K562 (cell line): ENCODE measurements around the gene BTBD1. TPM values are rescaled to one million over a fixed set of nuclear protein-coding genes. Genes with fewer than 3 reads are reported as not detected.

Experiments
- ATAC-seq: fragments of 200-7000 bp; cut with Tn5 transposase; 3 replicates; pipeline ENCODE4 v1.9.1; 2020; ENCODE audit warnings: moderate library complexity
- BruUV-seq: library from RNA; stranded (reverse); fragments of 400-500 nt; replicated peaks from 2 replicates; lab custom pipeline; 2021; lab: Mats Ljungman, UMichigan
- CTCF ChIA-PET: fragments of 300-600 bp; formaldehyde crosslinking; extraction: SDS; loops from one replicate; lab custom pipeline; 2021; ENCODE audit warnings: low intra/inter-chr PET ratio; lab: Yijun Ruan, JAX
- POLR2A ChIA-PET: fragments of 300-600, 350-650 bp; sonication (Branson Sonifier 250); formaldehyde crosslinking; extraction: SDS; loops from one replicate; lab custom pipeline; 2021; ENCODE audit warnings: antibody characterized with exemption, inconsistent platforms; lab: Yijun Ruan, JAX
- DNase-seq, 4 experiments: peaks; one replicate each; pipeline versions ENCODE4 v3.0.0 to v3.0.0-alpha.2; 2011 to 2018; ENCODE audit warnings: low spot score in 3 of 4, mixed read lengths in 3 of 4; ENCODE audit errors: extremely low read depth in 1 of 4
- FAIRE-seq: peaks from 2 replicates; lab custom pipeline; 2011; peaks lifted over from hg19 to GRCh38; lab: Jason Lieb, UNC
- H2AFZ ChIP-seq: 2 replicates; pipeline ENCODE4 v1.6.0; 2011; ENCODE audit warnings: low read depth, low read length, control low read depth, inconsistent platforms
- H3K27ac ChIP-seq: fragments of 200-600 bp; 3 replicates; pipeline ENCODE4 v1.8.0; 2011; ENCODE audit warnings: low read depth, mild to moderate bottlenecking, control low read depth, inconsistent platforms, low read length, moderate library complexity, mixed read lengths; ENCODE audit errors: extremely low read depth
- H3K27me3 ChIP-seq, 2 experiments: fragments of 300-600 bp in 1 of 2; 2 replicates in 1 of 2; 3 replicates in 1 of 2; pipeline versions ENCODE4 v1.6.0 to v1.8.0; 2011; ENCODE audit warnings: inconsistent platforms in 2 of 2, low read length in 2 of 2, mild to moderate bottlenecking in 1 of 2, mixed read lengths in 1 of 2, moderate library complexity in 1 of 2; ENCODE audit not compliant: control insufficient read depth in 2 of 2, insufficient read depth in 2 of 2
- H3K36me3 ChIP-seq: fragments of 300-600 bp; 3 replicates; pipeline ENCODE4 v1.8.0; 2011; ENCODE audit warnings: mild to moderate bottlenecking, low read length, inconsistent platforms; ENCODE audit not compliant: control insufficient read depth, insufficient read depth
- H3K4me1 ChIP-seq, 2 experiments: fragments of 200-600 bp in 1 of 2; replicated peaks in 1 of 2; 2 replicates in 1 of 2; 3 replicates in 1 of 2; pipeline versions ENCODE4 v1.5.1 to v1.8.0; 2011; ENCODE audit warnings: inconsistent platforms in 2 of 2, low read length in 2 of 2, mild to moderate bottlenecking in 1 of 2, mixed read lengths in 1 of 2, moderate library complexity in 1 of 2; ENCODE audit not compliant: control insufficient read depth in 2 of 2, insufficient read depth in 2 of 2
- H3K4me2 ChIP-seq: 2 replicates; pipeline ENCODE4 v1.6.1; 2011; ENCODE audit warnings: low read length, control low read depth, inconsistent platforms, mixed read lengths; ENCODE audit not compliant: insufficient read depth
- H3K4me3 ChIP-seq: fragments of 200-600 bp; sonication (generic), shearing (Covaris generic); 2 replicates; pipeline ENCODE4 v1.5.1; 2016; ENCODE audit warnings: control low read depth, inconsistent platforms
- H3K79me2 ChIP-seq: fragments of 200-600 bp; 3 replicates; pipeline ENCODE4 v1.8.0; 2011; ENCODE audit warnings: low read length, inconsistent platforms; ENCODE audit not compliant: control insufficient read depth, insufficient read depth
- H3K9ac ChIP-seq, 2 experiments: 2 replicates each; pipeline versions ENCODE4 v1.6.0 to v1.6.1; 2011; ENCODE audit warnings: low read depth in 2 of 2, low read length in 2 of 2, control low read depth in 1 of 2, inconsistent platforms in 1 of 2, mild to moderate bottlenecking in 1 of 2, mixed read lengths in 1 of 2; ENCODE audit not compliant: insufficient read depth in 1 of 2
- H3K9me1 ChIP-seq: one replicate; pipeline ENCODE4 v1.6.0; 2011; ENCODE audit warnings: inconsistent platforms, mild to moderate bottlenecking, low read length, moderate library complexity; ENCODE audit not compliant: control insufficient read depth, insufficient read depth
- H3K9me3 ChIP-seq: replicated peaks from 2 replicates; pipeline ENCODE4 v1.5.1; 2011; ENCODE audit warnings: low read depth, low read length, inconsistent platforms; ENCODE audit not compliant: control insufficient read depth, insufficient read depth
- H4K20me1 ChIP-seq: replicated peaks from 2 replicates; pipeline ENCODE4 v1.6.1; 2011; ENCODE audit warnings: low read length, inconsistent platforms, mixed read lengths; ENCODE audit not compliant: control insufficient read depth, insufficient read depth
- CBX1 ChIP-seq: sonication (generic); IDR thresholded peaks from 2 replicates; pipeline ENCODE4 v1.6.1; 2016; ENCODE audit warnings: antibody characterized with exemption, low read depth, mild to moderate bottlenecking
- CSDE1 ChIP-seq, 2 experiments: fragments of 450-650 bp; IDR thresholded peaks; 2 replicates each; pipeline ENCODE4 v1.6.1; 2016; ENCODE audit warnings: mild to moderate bottlenecking in 1 of 2
- KDM5B ChIP-seq: fragments of 200-600 bp; sonication (generic); IDR thresholded peaks from 2 replicates; pipeline ENCODE4 v1.6.1; 2012; ENCODE audit warnings: low read depth, mild to moderate bottlenecking, moderate library complexity, low read length, control low read depth, inconsistent platforms; ENCODE audit not compliant: insufficient replicate concordance
- NR2C2 ChIP-seq, 2 experiments: fragments of 200-800 bp in 1 of 2; sonication (Bioruptor generic) in 1 of 2; sonication (generic) in 1 of 2; formaldehyde crosslinking in 1 of 2; IDR thresholded peaks; 2 replicates each; pipeline versions ENCODE4 v1.6.1 to v1.8.0; 2016 to 2022; ENCODE audit warnings: mild to moderate bottlenecking in 1 of 2, missing compliant biosample characterization in 1 of 2, missing genetic modification characterization in 1 of 2, missing genetic modification reagents in 1 of 2
- POLR2H ChIP-seq: IDR thresholded peaks from 2 replicates; pipeline ENCODE4 v1.6.1; 2016; ENCODE audit warnings: missing genetic modification characterization, low read depth, mild to moderate bottlenecking, control low read depth, missing compliant biosample characterization, moderate library complexity
- RBM34 ChIP-seq: fragments of 200-400 bp; formaldehyde crosslinking; IDR thresholded peaks from 2 replicates; pipeline ENCODE4 v1.6.1; 2018; ENCODE audit warnings: low read length, borderline replicate concordance; ENCODE audit not compliant: insufficient read depth
- TAF1 ChIP-seq: IDR thresholded peaks from 2 replicates; pipeline ENCODE4 v1.6.1; 2011; ENCODE audit warnings: mild to moderate bottlenecking, low read length, moderate library complexity; ENCODE audit not compliant: insufficient read depth, control insufficient read depth, severe bottlenecking; ENCODE audit errors: extremely low read depth
- TAF7 ChIP-seq: fragments of 450-650 bp; IDR thresholded peaks from 2 replicates; pipeline ENCODE4 v1.6.1; 2016; ENCODE audit warnings: missing genetic modification characterization, missing compliant biosample characterization
- VEZF1 ChIP-seq: fragments of 200-800 bp; sonication (Bioruptor generic); IDR thresholded peaks from 2 replicates; pipeline ENCODE4 v1.6.1; 2017; ENCODE audit warnings: missing genetic modification characterization, missing compliant biosample characterization
- ZBTB1 ChIP-seq: sonication (generic); formaldehyde crosslinking; IDR thresholded peaks from 2 replicates; pipeline ENCODE4 v1.8.1; 2023; ENCODE audit warnings: missing genetic modification reagents, low read depth, mild to moderate bottlenecking, borderline replicate concordance
- WGBS: fragments of 100-300 bp; shearing (Covaris generic); methylation state at CpG from one replicate; pipeline ENCODE4 v1.1.6; 2016; ENCODE audit warnings: low coverage, mixed read lengths; ENCODE audit not compliant: insufficient coverage; ENCODE audit errors: missing lambda C conversion rate; 5-methylcytosine and 5-hydroxymethylcytosine counted together
- in situ Hi-C: fragments of 300-500 bp; cut with MboI; formaldehyde crosslinking; loops from 4 replicates; pipeline ENCODE4 v1.15.0; 2018; ENCODE audit warnings: inconsistent platforms, mixed read lengths
- intact Hi-C: fragments of 100-400 bp; cut with micrococcal nuclease; formaldehyde crosslinking; loops from 2 replicates; pipeline ENCODE4 v1.14.2; 2022
- polyA plus RNA-seq, 8 experiments: library from polyadenylated mRNA; depleted of rRNA in 4 of 8; stranded (reverse) in 5 of 8; unstranded in 3 of 8; fragments of >200 nt; fragmentation: Nextera tagmentation in 2 of 8; fragmentation: Illumina TruSeq in 1 of 8; extraction: Ambion mirVana in 2 of 8; extraction: Trizol in 1 of 8; gene quantifications; 2 replicates each; pipeline versions ENCODE4 v1.2.1 to v1.2.3, GENCODE V29; 2011 to 2014; ENCODE audit warnings: inconsistent platforms in 1 of 8, missing spikeins in 1 of 8
- total RNA-seq, 7 experiments: library from RNA; depleted of rRNA in 6 of 7; stranded (reverse); fragments of >200 nt in 6 of 7; fragmentation: Illumina TruSeq in 2 of 7; extraction: Trizol in 2 of 7; gene quantifications; 2 replicates each; pipeline versions ENCODE4 v1.2.1 to v1.2.3, GENCODE V29; 2011 to 2021; ENCODE audit warnings: low replicate concordance in 1 of 7
- TF ChIP-seq, protein P1 (sequence below): fragments of 450-650 bp; IDR thresholded peaks from 2 replicates; pipeline ENCODE4 v1.6.1; 2016; ENCODE audit warnings: borderline replicate concordance
- TF ChIP-seq, protein P2 (sequence below), 2 experiments: fragments of 450-650 bp; conservative IDR thresholded peaks; 2 replicates each; pipeline ENCODE4 v1.6.1; 2017; ENCODE audit warnings: mild to moderate bottlenecking in 2 of 2, moderate library complexity in 2 of 2

Gene BTBD1
- total and polyA plus RNA-seq, 9 of the 15 experiments (the other 6 are each of a cell fraction or from before 2014, with no cell fraction given) = 19.4 to 106 (median 90.4) TPM

- peak overlapping the region; percentile 99 for H3K4me2 ChIP-seq
- H3K79me2 ChIP-seq = peaks cover 14% of the 10 kb centered on the region
- no peaks in the 10 kb centered on the region for H4K20me1 ChIP-seq
- TSS peak; percentile 79 for BruUV-seq
- H3K27ac ChIP-seq = peak overlapping the region; percentile 75
- peak overlapping the region; percentile 77 for H3K4me3 ChIP-seq
- peaks cover 26% of the 10 kb centered on the region; the same call in 2 of the 3 replicates for H3K36me3 ChIP-seq
- CTCF ChIA-PET = no interaction called here
- H3K9me1 ChIP-seq = no peaks in the 10 kb centered on the region
- DNase-seq = peak in 1 of 4 experiments; percentile 42
- H2AFZ ChIP-seq = peak overlapping the region; percentile 100
- no peaks in the 10 kb centered on the region for H3K27me3 ChIP-seq
- FAIRE-seq = no peak
- H3K4me1 ChIP-seq = peaks cover 0 to 5% of the 10 kb centered on the region in 2 experiments; a peak in 3 of 5 replicates
- in situ Hi-C loops (loop anchor here (10.0 kb wide), 1 partner anchor 132 kb away; no protein-coding TSS in a partner anchor), intact Hi-C loops (loop anchor here (1.0 kb wide), 1 partner anchor 137 kb away; no protein-coding TSS in a partner anchor)
- 2% methylated on average over 11 of the region's 12 CpGs for WGBS
- peak; percentile 73 for ATAC-seq
- H3K9ac ChIP-seq = peak overlapping the region; percentile 90 to 95
- peaks cover 5% of the 10 kb centered on the region for H3K9me3 ChIP-seq
- POLR2A ChIA-PET = interaction anchor here (0.6 to 2.1 kb wide), 6 partner anchors 9 to 446 kb away, joined by 3 to 5 read pairs (median 4); partner anchors contain the start of gene RPS17
- TF ChIP-seq TAF7 (no peak), KDM5B (peak; percentile 38), VEZF1 (0 out of 2 replicates have a peak, but pooled peaks have one; percentile 8), CSDE1 (IDR thresholded peaks at IDR 0.05) (no peak), RBM34 (no peak), TAF1 (peak; percentile 16), CBX1 (no peak; the same call in 1 of the 2 replicates), ZBTB1 (peak; percentile 73; the same call in 1 of the 2 replicates), NR2C2 (CRISPR knock-in tag; IDR thresholded peaks at IDR 0.05) (no peak), NR2C2 (tag; IDR thresholded peaks at IDR 0.05) (peak; percentile 70; the same call in 1 of the 2 replicates), POLR2H (no peak)
- TF ChIP-seq, protein P1, sequence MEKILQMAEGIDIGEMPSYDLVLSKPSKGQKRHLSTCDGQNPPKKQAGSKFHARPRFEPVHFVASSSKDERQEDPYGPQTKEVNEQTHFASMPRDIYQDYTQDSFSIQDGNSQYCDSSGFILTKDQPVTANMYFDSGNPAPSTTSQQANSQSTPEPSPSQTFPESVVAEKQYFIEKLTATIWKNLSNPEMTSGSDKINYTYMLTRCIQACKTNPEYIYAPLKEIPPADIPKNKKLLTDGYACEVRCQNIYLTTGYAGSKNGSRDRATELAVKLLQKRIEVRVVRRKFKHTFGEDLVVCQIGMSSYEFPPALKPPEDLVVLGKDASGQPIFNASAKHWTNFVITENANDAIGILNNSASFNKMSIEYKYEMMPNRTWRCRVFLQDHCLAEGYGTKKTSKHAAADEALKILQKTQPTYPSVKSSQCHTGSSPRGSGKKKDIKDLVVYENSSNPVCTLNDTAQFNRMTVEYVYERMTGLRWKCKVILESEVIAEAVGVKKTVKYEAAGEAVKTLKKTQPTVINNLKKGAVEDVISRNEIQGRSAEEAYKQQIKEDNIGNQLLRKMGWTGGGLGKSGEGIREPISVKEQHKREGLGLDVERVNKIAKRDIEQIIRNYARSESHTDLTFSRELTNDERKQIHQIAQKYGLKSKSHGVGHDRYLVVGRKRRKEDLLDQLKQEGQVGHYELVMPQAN = 0 out of 2 replicates have a peak, but pooled peaks have one; percentile 1
- TF ChIP-seq, protein P2, sequence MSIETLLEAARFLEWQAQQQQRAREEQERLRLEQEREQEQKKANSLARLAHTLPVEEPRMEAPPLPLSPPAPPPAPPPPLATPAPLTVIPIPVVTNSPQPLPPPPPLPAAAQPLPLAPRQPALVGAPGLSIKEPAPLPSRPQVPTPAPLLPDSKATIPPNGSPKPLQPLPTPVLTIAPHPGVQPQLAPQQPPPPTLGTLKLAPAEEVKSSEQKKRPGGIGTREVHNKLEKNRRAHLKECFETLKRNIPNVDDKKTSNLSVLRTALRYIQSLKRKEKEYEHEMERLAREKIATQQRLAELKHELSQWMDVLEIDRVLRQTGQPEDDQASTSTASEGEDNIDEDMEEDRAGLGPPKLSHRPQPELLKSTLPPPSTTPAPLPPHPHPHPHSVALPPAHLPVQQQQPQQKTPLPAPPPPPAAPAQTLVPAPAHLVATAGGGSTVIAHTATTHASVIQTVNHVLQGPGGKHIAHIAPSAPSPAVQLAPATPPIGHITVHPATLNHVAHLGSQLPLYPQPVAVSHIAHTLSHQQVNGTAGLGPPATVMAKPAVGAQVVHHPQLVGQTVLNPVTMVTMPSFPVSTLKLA (conservative IDR thresholded peaks at IDR 0.05) = 0 out of 4 replicates have a peak, but pooled peaks of 1 of the 2 experiments have one; percentile 5
Observed at GRCh38 chr15:82986442-82986780, 80.6 kb downstream of the BTBD1 start.
